NCI-H2029 (cell line): ENCODE results near the gene C2CD5.
"Not testable (repeated sequence)": the region's sequence is repeated elsewhere in the genome, so short reads cannot be mapped to it uniquely, and the experiment has no call there.

Source experiments
- DNase-seq: peaks from one replicate; lab custom pipeline; 2025; lab: John Stamatoyannopoulos, UW

C2CD5 gene

GRCh38 chr12:22535478-22535877, 8.9 kb downstream of the C2CD5 start:
- DNase-seq, result no peak

- no peak for DNase-seq
Observed at GRCh38 chr12:22535038-22535437, 9.3 kb downstream of the C2CD5 start.

DNA sequence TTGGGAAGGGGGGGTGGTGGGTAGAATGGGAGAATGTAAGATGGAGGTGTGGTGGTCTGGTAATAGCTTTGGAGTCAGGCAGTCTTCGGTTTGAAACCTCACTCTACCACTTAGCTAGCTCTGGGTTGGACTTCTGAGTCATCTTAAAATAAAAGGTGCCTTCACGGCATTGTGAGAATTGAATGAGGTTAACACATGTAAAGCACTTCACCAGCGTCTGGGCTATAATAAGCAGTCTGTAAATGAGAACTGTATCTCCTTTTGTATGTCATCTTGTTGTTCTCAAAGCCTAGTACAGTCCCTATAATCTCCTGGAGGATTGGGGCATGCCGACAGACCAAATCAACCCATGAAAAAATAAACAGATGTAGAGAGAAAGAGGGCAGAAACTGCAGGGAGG, 11.2 kb downstream of the C2CD5 start:
- DNase-seq, result no peak

GRCh38 chr12:22532317-22532716, 12.0 kb downstream of the C2CD5 start:
- DNase-seq, result no peak

DNA sequence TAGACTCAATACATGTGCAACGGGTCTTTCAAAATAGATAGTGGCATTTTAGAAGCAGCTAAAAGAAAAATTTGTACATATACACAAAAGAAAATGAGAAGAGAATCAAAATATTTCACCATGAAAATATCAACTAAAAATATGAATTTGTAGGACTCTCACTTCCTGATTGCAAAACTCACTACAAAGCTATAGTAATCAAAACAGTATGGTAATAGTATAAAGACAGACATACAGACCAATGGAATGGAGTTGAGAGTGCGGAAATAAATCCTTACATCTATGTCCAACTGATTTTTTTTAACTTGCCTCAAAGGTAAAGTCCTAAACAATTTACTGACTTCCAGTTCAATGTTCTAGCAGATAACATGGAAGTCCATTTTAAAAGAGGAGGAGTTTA, 13.1 kb downstream of the C2CD5 start:
- DNase-seq, result no peak

GRCh38 chr12:22529281-22530060, 14.9 kb downstream of the C2CD5 start:
- no peak for DNase-seq

DNA sequence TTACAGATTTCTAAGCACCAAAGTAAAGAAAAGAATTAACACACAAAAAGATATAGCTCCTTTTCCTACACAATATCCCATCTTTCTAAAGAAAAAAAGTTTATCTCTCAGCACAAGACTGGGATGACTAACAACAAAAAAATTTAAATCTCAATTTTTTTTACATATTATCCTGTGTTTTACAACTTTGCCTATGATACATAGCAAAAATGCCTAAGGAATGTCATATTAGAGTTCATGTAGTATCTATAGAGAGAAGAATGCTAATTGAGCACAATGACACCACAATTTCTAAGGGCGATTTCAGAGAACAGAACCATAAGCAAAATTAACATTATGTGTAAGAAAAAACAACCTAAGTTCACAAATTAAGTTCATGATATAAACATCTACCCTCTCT, 16.3 kb downstream of the C2CD5 start:
- DNase-seq, result no peak

DNA sequence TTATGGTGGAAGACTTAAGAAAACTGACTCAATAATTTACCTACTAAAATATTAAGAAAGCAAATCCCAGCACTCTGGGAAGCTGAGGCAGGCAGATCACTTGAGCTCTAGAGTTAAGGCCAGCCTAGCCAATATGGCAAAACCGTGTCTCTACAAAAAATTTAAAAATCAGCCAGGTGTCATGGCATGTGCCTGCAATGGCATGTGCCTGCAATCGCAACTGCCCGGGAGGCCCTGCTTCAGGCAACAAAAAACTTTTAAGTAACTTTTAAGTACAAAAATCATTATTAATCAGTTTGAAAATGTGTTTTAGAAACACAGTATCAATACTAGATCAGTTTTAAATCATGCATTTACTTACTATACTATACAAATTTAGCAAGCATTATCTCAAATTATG, 17.5 kb downstream of the C2CD5 start:
- no peak for DNase-seq

DNA sequence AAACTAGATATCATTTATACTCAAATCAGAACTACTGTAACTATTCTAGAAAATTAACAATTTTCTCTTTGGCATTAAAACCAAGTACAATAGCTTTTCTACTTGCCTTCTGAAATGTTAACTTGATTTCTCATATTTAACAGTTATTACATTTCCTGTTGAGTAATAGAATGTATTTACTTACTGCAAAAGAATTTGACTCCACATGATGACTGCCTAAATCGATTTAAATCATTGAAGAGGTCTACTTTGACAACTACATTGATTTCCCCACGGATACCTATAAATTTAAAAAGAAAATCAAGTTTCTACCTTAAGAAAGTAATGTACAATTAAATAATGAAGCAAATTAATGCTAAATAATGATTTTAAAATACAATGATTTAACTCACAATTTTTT, 18.9 kb downstream of the C2CD5 start:
- no peak for DNase-seq

- no peak for DNase-seq
Observed at GRCh38 chr12:22518998-22519397, 25.3 kb downstream of the C2CD5 start.

GRCh38 chr12:22518060-22518719, 26.2 kb downstream of the C2CD5 start:
- peak; percentile 63 for DNase-seq

DNA sequence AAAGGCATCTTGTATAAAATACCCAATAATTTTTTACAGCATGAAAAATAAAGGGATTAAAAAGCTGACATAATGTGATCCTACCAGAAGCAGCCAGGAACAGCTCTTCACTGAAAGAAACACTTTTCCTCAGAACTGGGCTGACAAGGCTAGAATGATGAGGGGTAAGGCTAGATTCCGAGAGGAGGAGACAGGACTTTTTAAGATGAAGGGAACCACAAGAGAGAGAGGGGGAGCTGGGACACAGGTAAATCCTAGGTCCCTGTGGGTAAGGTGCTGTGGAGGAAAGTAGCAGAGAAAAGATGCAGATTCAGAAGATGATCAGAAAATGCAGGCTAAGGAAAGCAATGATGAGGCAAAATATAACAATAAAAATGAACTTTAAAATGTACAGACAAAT, 29.5 kb downstream of the C2CD5 start:
- no peak for DNase-seq

- no peak for DNase-seq
Observed at GRCh38 chr12:22505826-22506225, 38.5 kb downstream of the C2CD5 start.

- no peak for DNase-seq
Observed at GRCh38 chr12:22500100-22500499, 44.2 kb downstream of the C2CD5 start.

DNA sequence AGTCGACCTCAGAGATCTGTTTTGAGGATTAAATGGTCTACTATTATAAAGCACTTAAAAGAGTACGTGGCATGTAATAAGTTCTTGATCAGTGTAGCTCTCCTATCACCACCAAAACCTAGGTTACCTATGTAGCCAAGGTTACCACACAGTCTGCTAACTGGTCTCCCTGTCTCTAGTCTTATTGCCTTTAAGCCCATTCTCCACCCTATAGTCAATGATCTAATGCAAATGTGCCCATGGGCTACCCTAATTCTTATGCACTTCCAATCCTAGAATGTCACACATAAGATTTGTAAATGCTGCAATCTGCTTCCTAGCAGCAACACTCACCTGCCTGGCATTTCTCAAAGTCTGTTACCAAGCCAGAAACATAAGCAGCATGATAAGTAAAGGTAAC, 44.9 kb downstream of the C2CD5 start:
- no peak for DNase-seq

- DNase-seq, result no peak
Observed at GRCh38 chr12:22494319-22494718, 50.0 kb downstream of the C2CD5 start.

DNA sequence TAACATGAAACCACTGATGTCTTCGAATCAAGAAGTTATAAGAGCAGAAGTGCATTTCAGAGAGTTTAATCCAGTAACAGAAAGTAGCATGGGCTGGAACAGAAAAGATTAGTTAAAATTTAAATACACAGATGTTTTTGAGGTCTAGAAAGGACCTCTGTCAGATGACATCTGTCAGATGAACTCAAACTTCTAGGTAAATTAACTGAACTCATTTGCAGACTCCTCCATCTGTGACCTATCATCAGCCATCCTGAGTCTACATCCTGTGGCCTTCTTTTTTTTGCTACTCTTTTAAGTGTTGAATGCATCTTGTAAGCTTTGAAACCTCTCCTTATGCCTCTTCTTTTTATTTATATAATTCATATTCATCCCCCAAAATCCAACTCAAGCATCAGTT, 53.3 kb downstream of the C2CD5 start:
- no peak for DNase-seq

DNA sequence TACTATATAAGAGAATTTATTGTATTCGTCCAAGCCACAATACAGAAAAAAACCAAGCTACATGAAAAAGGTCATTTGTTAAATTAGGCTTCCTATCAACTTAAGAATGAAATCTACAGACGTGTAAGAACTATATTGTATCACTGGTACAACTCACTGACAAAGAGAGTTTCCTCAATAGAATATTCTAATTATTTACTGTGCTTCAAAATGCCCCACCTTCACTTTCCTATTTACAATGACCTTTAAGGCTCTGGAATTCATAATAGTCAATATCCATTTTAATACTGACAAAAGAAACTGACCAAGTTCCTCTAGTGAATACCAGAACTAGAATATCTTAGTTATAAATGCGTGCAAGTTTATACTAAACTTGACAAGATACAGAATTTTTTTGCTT, 55.9 kb downstream of the C2CD5 start:
- DNase-seq, result no peak

DNA sequence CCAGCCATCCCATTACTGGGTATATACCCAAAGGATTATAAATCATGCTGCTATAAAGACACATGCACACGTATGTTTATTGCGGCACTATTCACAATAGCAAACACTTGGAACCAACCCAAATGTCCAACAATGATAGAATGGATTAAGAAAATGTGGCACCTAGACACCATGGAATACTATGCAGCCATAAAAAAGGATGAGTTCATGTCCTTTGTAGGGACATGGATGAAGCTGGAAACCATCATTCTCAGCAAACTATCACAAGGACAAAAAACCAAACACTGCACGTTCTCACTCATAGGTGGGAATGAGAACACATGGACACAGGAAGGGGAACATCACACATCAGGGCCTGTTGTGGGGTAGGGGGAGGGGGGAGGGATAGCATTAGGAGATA, 56.7 kb downstream of the C2CD5 start:
- DNase-seq, result not testable (repeated sequence)

DNA sequence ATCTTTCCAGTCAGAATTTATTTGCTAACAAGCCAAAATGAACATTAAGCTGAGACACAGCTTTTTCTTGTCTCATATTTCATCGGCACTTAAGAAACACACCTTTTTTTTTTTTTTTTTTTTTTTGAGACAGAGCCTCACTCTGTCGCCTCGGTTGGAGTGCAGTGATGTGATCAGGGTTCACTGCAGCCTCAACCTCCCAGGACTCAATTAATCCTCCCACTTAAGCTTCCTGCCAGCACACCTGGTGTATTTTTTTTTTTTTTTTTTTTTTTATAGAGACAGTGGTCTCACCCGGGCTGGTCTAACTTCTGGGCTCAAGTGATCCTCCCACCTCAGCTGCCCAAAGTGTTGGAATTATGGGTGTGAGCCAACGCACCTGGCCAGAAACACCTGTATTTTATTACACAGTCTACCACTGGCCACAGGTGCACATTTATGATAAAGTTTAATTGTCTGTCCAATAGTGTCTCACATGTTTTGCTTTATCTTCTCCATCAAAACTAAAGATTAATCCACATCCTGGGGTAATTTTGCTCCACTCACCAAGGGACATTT, 62.7 kb downstream of the C2CD5 start:
- DNase-seq, result peak; percentile 10

GRCh38 chr12:22480814-22481213, 63.5 kb downstream of the C2CD5 start:
- not testable (repeated sequence) for DNase-seq

GRCh38 chr12:22480016-22480415, 64.3 kb downstream of the C2CD5 start:
- DNase-seq, result no peak

DNA sequence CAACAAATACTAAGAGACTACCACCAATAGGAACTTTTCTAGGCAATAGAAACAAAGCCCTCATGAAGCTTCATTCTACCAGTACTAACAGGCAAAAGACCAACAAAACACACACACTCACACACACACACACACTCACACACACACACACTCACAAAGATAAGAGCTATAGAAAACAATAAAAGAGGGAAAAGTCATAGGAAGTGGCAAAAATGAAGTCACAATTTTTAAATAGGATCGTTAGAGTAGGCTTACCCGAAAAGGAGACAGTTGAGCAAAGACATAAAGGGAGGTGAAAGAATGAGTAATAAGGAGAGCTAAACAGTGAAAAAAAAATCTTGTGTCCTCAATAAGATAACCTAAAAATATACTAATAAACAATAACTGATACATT, 66.5 kb downstream of the C2CD5 start:
- DNase-seq, result no peak
